GM12878 (cell line): Measurements from ENCODE around the gene DMD. TPM values are rescaled to one million over a fixed set of nuclear protein-coding genes. Genes with fewer than 3 reads are reported as not detected.

Experiments
- ATAC-seq: fragments of 200-7000 bp; cut with Tn5 transposase; 3 replicates; pipeline ENCODE4 v1.9.1; 2020; ENCODE audit warnings: mild to moderate bottlenecking, moderate library complexity
- BruUV-seq: library from RNA; stranded (reverse); fragments of 400-500 nt; replicated peaks from 2 replicates; lab custom pipeline; 2021; lab: Mats Ljungman, UMichigan
- CTCF ChIA-PET: fragments of 300-600 bp; sonication (Branson Sonifier 250); formaldehyde crosslinking; extraction: SDS; loops from one replicate; lab custom pipeline; 2021; ENCODE audit warnings: inconsistent platforms; lab: Yijun Ruan, JAX
- POLR2A ChIA-PET: fragments of 350-600 bp; formaldehyde crosslinking; extraction: SDS; loops from one replicate; lab custom pipeline; 2021; ENCODE audit warnings: inconsistent platforms; lab: Charles Lee
- RAD21 ChIA-PET: fragments of 300-600 bp; sonication (Branson Sonifier 250); formaldehyde crosslinking; loops from one replicate; lab custom pipeline; 2023; ENCODE audit warnings: antibody characterized with exemption; ENCODE audit not compliant: unreplicated experiment; lab: Charles Lee
- SMC1A ChIA-PET: fragments of 300-600 bp; sonication (Branson Sonifier 250); formaldehyde crosslinking; loops from one replicate; lab custom pipeline; 2023; ENCODE audit not compliant: unreplicated experiment, uncharacterized antibody; lab: Charles Lee
- DNase-seq: peaks from one replicate; pipeline ENCODE4 v3.0.0-alpha.2; 2011; ENCODE audit warnings: low read depth, low spot score
- FAIRE-seq: peaks from 3 replicates; lab custom pipeline; 2011; peaks lifted over from hg19 to GRCh38; lab: Jason Lieb, UNC
- H2AFZ ChIP-seq: 2 replicates; pipeline ENCODE4 v1.6.0; 2011; ENCODE audit warnings: low read depth, low read length, control low read depth; ENCODE audit not compliant: control insufficient read depth
- H3K27ac ChIP-seq: 2 replicates; pipeline ENCODE4 v1.5.1; 2011; ENCODE audit warnings: control low read depth; ENCODE audit not compliant: control insufficient read depth, insufficient read depth
- H3K27me3 ChIP-seq, 2 experiments: replicated peaks in 1 of 2; 2 replicates each; pipeline versions ENCODE4 v1.6.0 to v1.6.1; 2011; ENCODE audit warnings: low read length in 1 of 2; ENCODE audit not compliant: control insufficient read depth in 2 of 2, insufficient read depth in 2 of 2
- H3K36me3 ChIP-seq, 2 experiments: 2 replicates each; pipeline ENCODE4 v1.5.1; 2011; ENCODE audit warnings: low read length in 1 of 2; ENCODE audit not compliant: control insufficient read depth in 2 of 2, insufficient read depth in 2 of 2
- H3K4me1 ChIP-seq: 2 replicates; pipeline ENCODE4 v1.6.1; 2011; ENCODE audit warnings: mild to moderate bottlenecking, low read length, moderate library complexity, mixed read lengths; ENCODE audit not compliant: control insufficient read depth, insufficient read depth
- H3K4me2 ChIP-seq: 2 replicates; pipeline ENCODE4 v1.6.0; 2011; ENCODE audit warnings: control low read depth; ENCODE audit not compliant: control insufficient read depth, insufficient read depth
- H3K4me3 ChIP-seq: fragments of 200-600 bp; sonication (generic); 2 replicates; pipeline ENCODE4 v1.5.1; 2016
- H3K79me2 ChIP-seq: 2 replicates; pipeline ENCODE4 v1.6.0; 2011; ENCODE audit warnings: low read length; ENCODE audit not compliant: control insufficient read depth, insufficient read depth
- H3K9ac ChIP-seq: 2 replicates; pipeline ENCODE4 v1.8.0; 2011; ENCODE audit warnings: low read length, control low read depth, mixed read lengths; ENCODE audit not compliant: control insufficient read depth, insufficient read depth
- H3K9me3 ChIP-seq: replicated peaks from 3 replicates; pipeline ENCODE4 v1.5.1; 2011; ENCODE audit warnings: mild to moderate bottlenecking, low read length; ENCODE audit not compliant: control insufficient read depth, insufficient read depth
- H4K20me1 ChIP-seq: 2 replicates; pipeline ENCODE4 v1.6.0; 2011; ENCODE audit not compliant: control insufficient read depth, insufficient read depth
- BCL11A ChIP-seq: IDR thresholded peaks from 2 replicates; pipeline ENCODE4 v1.6.1; 2011; ENCODE audit warnings: low read depth, low read length
- BCLAF1 ChIP-seq: fragments of 450-650 bp; IDR thresholded peaks from 2 replicates; pipeline ENCODE4 v1.6.1; 2017; ENCODE audit warnings: antibody characterized with exemption, mild to moderate bottlenecking, moderate library complexity
- HDAC2 ChIP-seq: fragments of 200-600 bp; sonication (generic); IDR thresholded peaks from 2 replicates; pipeline ENCODE4 v1.6.1; 2017
- NKRF ChIP-seq: fragments of 450-650 bp; conservative IDR thresholded peaks from 2 replicates; pipeline ENCODE4 v1.6.1; 2017; ENCODE audit warnings: mild to moderate bottlenecking, moderate library complexity
- NR2C2 ChIP-seq: IDR thresholded peaks from 2 replicates; pipeline ENCODE4 v1.6.1; 2011; ENCODE audit warnings: borderline replicate concordance, low read depth; ENCODE audit not compliant: control insufficient read depth, insufficient read length
- SMC3 ChIP-seq: IDR thresholded peaks from 2 replicates; pipeline ENCODE4 v1.6.1; 2011; ENCODE audit warnings: low read length, improper control_type of control experiment, borderline replicate concordance
- SREBF1 ChIP-seq: IDR thresholded peaks from 2 replicates; pipeline ENCODE4 v1.6.1; 2012; ENCODE audit warnings: mild to moderate bottlenecking, low read length
- STAT1 ChIP-seq: fragments of 450-650 bp; conservative IDR thresholded peaks from 2 replicates; pipeline ENCODE4 v1.6.1; 2014; ENCODE audit warnings: antibody characterized with exemption, mild to moderate bottlenecking
- USF1 ChIP-seq: IDR thresholded peaks from 2 replicates; pipeline ENCODE4 v1.6.1; 2011; ENCODE audit warnings: borderline replicate concordance, low read depth, mild to moderate bottlenecking, moderate library complexity, mixed read lengths, low read length; ENCODE audit not compliant: insufficient read depth; ENCODE audit errors: extremely low read length
- ZBTB33 ChIP-seq: fragments of 450-650 bp; IDR thresholded peaks from 2 replicates; pipeline ENCODE4 v1.6.1; 2017; ENCODE audit warnings: mild to moderate bottlenecking
- ZNF207 ChIP-seq: fragments of 450-650 bp; IDR thresholded peaks from 2 replicates; pipeline ENCODE4 v1.6.1; 2014; ENCODE audit warnings: antibody characterized with exemption, mild to moderate bottlenecking, borderline replicate concordance
- WGBS: methylation state at CpG from one replicate; pipeline ENCODE4 v1.1.6; 2016; ENCODE audit warnings: low lambda C conversion rate; ENCODE audit not compliant: insufficient replicate concordance, insufficient coverage; ENCODE audit errors: missing lambda C conversion rate; 5-methylcytosine and 5-hydroxymethylcytosine counted together
- in situ Hi-C: fragments of 300-500 bp; cut with MboI; formaldehyde crosslinking; loops from 9 replicates; pipeline ENCODE4 v1.14.3; 2018; ENCODE audit warnings: mixed read lengths
- intact Hi-C: fragments of 100-400 bp; cut with micrococcal nuclease; formaldehyde crosslinking; loops from one replicate; pipeline ENCODE4 v1.14.2; 2022; ENCODE audit not compliant: unreplicated experiment
- polyA plus RNA-seq, 11 experiments: library from polyadenylated mRNA; depleted of rRNA in 4 of 11; unstranded in 6 of 11; stranded (reverse) in 5 of 11; fragments of >200 nt; fragmentation: Nextera tagmentation in 4 of 11; fragmentation: Illumina TruSeq in 1 of 11; extraction: Ambion mirVana in 4 of 11; extraction: Trizol in 1 of 11; gene quantifications; 1 replicate in 1 of 11; 2 replicates in 10 of 11; pipeline versions ENCODE4 v1.2.1 to v1.2.3, GENCODE V29; 2011 to 2016; ENCODE audit warnings: inconsistent platforms in 2 of 11, missing spikeins in 2 of 11, low read depth in 1 of 11
- total RNA-seq, 4 experiments: library from RNA; depleted of rRNA in 3 of 4; stranded (reverse); fragments of >200 nt in 3 of 4; fragmentation: Illumina TruSeq in 1 of 4; extraction: Trizol in 1 of 4; gene quantifications; 2 replicates each; pipeline versions ENCODE4 v1.2.1 to v1.2.3, GENCODE V29; 2013 to 2021

Gene DMD
- total and polyA plus RNA-seq, 10 of the 15 experiments (the other 5 are each of a cell fraction or from before 2014, with no cell fraction given): 1.4 to 24.3 (median 4.3) TPM

GRCh38 chrX:32087663-32088062 is 1123.7 kb downstream of the DMD start:
- SMC1A ChIA-PET: no interaction called here
- POLR2A ChIA-PET: no interaction called here
- Histone ChIP-seq H3K4me1 (no peaks in the 10 kb centered on the region), H3K4me2 (no peak overlapping the region), H3K27ac (no peak overlapping the region), H4K20me1 (no peaks in the 10 kb centered on the region), H3K9ac (no peak overlapping the region), H2AFZ (no peak overlapping the region), H3K36me3 (no peaks in the 10 kb centered on the region), H3K4me3 (no peak overlapping the region), H3K27me3 (no peaks in the 10 kb centered on the region), H3K79me2 (no peaks in the 10 kb centered on the region), H3K9me3 (no peaks in the 10 kb centered on the region)
- DNase-seq: no peak
- CTCF ChIA-PET: no interaction called here
- TF ChIP-seq ZNF207 (no peak), BCL11A (no peak), SREBF1 (no peak), BCLAF1 (no peak)
- intact Hi-C loops (no loop called here), in situ Hi-C loops (no loop called here)
- no TSS peak for BruUV-seq
- whole genome bisulfite sequencing: 0% methylated on average over 4 of the region's 4 CpGs
- FAIRE-seq: no peak
- ATAC-seq: no peak
- RAD21 ChIA-PET: no interaction called here

GRCh38 chrX:32084757-32085156 is 1126.6 kb downstream of the DMD start:
- Histone ChIP-seq H3K4me2 (no peak overlapping the region), H3K27ac (no peak overlapping the region), H3K36me3 (no peaks in the 10 kb centered on the region), H4K20me1 (no peaks in the 10 kb centered on the region), H3K79me2 (no peaks in the 10 kb centered on the region), H3K27me3 (no peaks in the 10 kb centered on the region), H3K9me3 (no peaks in the 10 kb centered on the region), H3K9ac (no peak overlapping the region), H3K4me3 (no peak overlapping the region), H2AFZ (no peak overlapping the region), H3K4me1 (no peaks in the 10 kb centered on the region)
- ChIA-PET RAD21 (no interaction called here), CTCF (no interaction called here), SMC1A (no interaction called here), POLR2A (no interaction called here)
- FAIRE-seq (no peak), DNase-seq (no peak), ATAC-seq (no peak)
- 53% methylated on average over 7 of the region's 7 CpGs for WGBS
- no TSS peak for BruUV-seq
- intact Hi-C loops (no loop called here), in situ Hi-C loops (no loop called here)
- no peak for TF ChIP-seq USF1
- no peak for TF ChIP-seq ZBTB33
- TF ChIP-seq SMC3: no peak
- TF ChIP-seq HDAC2: no peak
- no peak for TF ChIP-seq NR2C2
- no peak for TF ChIP-seq NKRF
- TF ChIP-seq STAT1: no peak
